NCI-H1048 (cell line): ENCODE measurements around the gene CASK.

ENCODE experiments used
- DNase-seq: peaks from one replicate; lab custom pipeline; 2025; lab: John Stamatoyannopoulos, UW

Gene CASK

DNA sequence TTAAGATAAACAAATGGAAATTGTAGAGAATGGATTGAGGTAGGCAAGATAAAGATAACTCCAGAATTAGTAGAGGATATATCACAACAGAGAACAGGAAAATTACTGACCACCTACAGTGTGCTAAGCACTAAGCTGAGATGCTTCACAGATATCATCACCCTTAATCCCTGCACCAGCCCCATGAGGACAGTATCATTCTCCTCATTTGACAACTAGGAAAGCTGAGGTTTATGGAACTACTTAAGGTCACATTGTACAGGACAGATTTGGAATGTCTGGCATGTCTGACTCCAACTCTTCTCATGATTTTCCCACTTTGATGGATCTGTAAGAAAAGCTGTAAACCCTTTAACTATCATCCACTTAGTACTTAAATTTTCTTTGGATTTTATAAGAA lies 95.5 kb downstream of the CASK start:
- DNase-seq = no peak

GRCh38 chrX:41825796-41826195 lies 97.6 kb downstream of the CASK start:
- DNase-seq = no peak

DNA sequence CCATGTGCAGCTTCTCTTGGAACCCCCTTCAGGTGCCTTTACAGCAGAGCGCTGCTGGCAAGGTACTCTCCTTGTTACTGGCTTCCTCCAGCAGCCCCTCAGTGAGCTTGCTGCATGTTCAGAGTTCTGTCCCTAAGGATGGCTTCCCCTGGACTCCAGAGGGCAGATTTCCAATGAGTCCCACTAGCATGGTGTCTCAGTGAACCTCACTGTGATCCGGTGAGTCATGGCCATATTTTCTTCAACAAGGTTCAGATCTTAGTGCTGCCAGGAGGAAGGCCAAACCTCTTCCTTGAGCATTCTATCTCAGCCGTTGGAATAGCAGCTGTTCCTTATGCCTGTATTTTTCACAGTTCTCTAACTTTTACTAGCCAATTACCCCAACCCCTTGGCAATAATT lies 98.8 kb downstream of the CASK start:
- no peak for DNase-seq

DNA sequence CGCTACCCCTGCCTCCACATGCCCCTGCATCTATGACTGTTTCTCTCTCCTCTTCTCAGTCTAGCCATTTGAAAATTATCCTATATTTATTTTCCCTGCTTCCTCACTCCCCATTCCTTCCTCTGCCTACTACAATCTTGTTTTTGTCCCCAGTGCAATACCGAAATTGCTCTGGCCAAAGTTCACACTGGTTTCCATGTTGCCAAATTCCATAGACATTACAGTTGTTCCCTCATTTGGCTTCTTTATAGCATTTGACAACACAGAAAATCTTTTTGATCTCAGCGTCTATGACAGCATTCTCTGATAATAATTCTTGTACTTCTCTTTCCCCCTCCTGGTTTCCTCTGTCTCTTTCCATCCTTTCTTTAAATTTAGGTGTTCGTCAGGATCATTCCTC lies 100.0 kb downstream of the CASK start:
- DNase-seq = no peak

DNA sequence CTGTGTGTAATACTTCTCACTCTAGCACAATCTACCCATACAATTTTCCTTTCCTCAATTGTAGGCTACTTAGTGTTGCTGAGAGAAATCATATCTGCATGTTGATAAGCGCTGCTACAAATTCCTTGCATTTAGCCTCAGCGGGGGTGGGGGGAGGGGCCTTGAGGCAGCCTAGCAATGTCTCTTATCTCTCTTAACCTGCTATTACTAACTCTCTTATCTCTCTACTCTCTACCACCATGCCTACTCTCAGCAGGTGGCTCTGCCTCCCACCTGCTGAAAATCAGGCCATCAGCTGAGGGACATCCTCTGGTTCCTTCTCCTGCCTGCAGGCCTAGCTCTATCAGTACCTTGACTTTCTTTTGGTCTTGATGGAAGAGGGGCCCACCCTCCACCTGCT lies 100.5 kb downstream of the CASK start:
- DNase-seq = no peak

DNA sequence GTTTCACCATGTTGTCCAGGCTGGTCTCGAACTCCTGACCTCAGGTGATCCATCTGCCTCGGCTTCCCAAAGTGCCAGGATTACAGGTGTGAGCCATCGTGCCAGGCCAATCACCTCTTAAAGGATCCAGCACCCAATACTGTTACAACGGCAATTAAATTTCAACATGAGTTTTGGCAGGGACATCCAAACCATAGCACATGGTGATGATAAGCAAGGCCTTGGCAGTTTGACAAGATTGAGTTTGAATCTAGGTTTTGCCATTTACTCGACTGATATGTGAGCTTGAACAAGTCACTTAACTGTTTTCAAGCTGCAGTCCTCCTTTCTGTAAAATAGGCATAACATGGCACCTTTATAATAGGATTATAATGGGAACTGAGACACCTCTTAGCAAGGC lies 115.3 kb downstream of the CASK start:
- DNase-seq = no peak

- no peak for DNase-seq
These were observed 120.4 kb downstream of the CASK start for GRCh38 chrX:41802958-41803357.

GRCh38 chrX:41799661-41800060 lies 123.7 kb downstream of the CASK start:
- DNase-seq = no peak

- no peak for DNase-seq
These were observed 126.8 kb downstream of the CASK start for GRCh38 chrX:41796577-41796976.

GRCh38 chrX:41796046-41796445 lies 127.3 kb downstream of the CASK start:
- DNase-seq = no peak

DNA sequence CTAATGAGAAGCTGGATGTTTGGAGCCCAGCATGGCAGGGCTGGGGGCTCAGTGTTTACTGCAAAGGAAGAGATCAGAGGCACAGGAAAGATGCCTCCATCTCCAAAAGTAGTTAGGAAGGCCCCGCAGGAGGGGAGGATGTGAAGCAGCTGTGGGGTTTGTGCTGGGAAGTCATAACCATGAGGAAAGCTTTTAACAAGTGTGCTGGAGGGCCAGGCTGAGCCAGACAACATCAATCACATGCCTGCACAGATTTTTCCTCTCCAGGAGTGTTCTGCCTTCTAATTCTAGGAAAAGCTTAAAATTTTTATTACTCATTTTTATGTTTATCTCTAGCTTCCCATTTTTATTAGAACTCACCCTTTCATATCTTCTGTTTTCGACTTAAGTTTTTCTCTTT lies 134.0 kb downstream of the CASK start:
- DNase-seq = no peak

DNA sequence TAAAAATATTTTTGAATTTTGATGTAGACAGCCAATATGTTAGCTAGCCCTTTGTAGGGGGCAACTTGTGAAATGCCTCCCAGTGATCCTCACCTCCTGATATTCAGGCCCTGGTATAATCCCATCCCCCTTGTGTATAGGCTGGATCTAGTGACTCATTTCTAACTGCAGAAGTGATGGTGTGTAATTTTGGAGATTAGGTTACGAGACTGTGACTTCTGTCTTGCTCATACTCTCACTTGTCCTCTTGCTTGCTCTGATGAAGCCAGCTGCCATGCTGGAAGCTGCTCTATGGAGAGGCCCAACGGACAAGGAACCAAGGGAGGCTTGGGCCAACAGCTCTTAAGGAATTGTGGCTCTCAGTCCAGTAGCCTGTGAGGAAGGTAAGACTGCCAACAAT lies 137.7 kb downstream of the CASK start:
- DNase-seq = no peak

- DNase-seq = no peak
These were observed 141.9 kb downstream of the CASK start for GRCh38 chrX:41781500-41781899.

DNA sequence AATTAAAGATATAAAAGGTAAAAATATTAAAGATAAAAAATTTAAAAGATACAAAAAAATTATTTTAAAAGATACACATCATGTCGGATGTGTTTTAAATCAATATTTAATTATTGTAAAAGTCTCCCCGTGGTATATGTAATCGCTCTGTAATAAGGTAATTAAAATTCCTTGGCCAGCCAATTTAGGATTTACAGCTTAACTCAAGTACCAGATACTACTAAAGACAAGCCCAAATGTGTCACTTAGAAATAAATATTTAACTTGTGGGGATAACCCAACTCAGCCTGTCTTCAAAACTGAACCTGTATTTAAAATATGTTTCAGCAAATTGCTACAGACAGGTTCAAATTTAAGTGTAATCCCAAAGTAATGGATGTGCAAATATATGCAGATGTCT lies 143.4 kb downstream of the CASK start:
- DNase-seq = no peak

GRCh38 chrX:41779030-41779564 lies 144.3 kb downstream of the CASK start:
- DNase-seq = no peak

GRCh38 chrX:41761702-41762101 lies 161.7 kb downstream of the CASK start:
- DNase-seq = no peak

DNA sequence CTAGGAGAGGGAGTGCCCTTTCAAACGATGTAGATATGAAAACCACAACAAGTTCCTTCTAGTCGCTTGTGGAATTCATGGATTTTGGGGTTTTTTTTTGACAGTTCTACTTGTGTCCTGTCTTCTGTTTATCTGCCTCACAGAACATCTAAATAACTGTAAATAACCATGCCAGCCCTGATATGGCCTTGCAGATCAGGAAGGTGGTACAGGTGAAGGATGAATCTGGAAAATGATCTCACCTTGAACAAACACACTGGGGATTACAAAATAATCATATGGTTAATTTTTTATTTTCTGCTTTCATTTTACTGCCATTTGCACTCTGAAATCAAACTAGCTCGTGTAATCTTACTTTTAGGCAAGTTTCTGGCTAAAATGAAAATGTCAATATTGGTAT lies 162.2 kb downstream of the CASK start:
- DNase-seq = no peak

GRCh38 chrX:41759817-41760216 lies 163.5 kb downstream of the CASK start:
- DNase-seq = no peak

- DNase-seq = no peak
These were observed 165.0 kb downstream of the CASK start for GRCh38 chrX:41758401-41758800.

GRCh38 chrX:41750716-41751115 lies 172.6 kb downstream of the CASK start:
- DNase-seq = no peak

DNA sequence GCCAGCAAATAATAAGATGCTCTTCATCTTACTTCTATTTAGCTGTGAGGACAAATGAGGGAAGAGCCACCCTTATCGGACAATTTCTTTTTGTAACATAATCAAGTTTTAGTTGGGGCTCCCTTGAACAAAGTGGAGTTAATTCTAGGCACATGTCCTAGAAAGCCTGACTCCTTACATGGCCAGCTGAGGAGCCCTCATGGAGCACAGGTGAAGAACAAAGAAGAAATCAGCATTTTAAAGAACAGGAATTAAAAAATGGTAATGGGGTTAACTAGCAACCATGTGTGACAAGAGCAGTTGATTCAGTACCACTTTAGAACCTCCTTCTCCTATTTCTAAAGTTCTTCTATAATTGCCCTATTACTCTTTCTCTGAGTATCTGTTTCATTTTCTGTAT lies 183.5 kb downstream of the CASK start:
- DNase-seq = no peak

GRCh38 chrX:41737065-41737464 lies 186.3 kb downstream of the CASK start:
- no peak for DNase-seq

- no peak for DNase-seq
These were observed 188.8 kb downstream of the CASK start for GRCh38 chrX:41734530-41734929.

GRCh38 chrX:41733939-41734338 lies 189.4 kb downstream of the CASK start:
- DNase-seq = no peak

DNA sequence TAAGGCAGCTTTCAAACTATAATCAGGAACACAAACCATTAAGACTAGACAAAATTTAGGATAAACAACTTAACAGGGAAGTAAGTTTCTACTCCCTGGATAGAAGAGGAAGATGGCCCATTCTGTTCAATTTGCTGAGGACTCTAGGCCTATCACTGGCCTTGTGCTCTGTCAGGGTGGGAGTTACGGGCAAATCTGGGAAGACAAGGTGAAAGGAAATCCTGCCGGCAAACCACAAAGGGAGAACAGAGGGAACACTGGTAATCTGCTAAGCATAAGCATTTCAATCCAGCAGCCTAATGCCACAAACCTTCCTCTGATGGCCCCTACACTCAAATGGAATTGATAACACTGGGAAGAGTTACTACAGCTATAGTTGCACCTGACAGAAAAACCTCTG lies 191.1 kb downstream of the CASK start:
- no peak for DNase-seq
